Stomach (tissue), 4 donors: ENCODE results near the gene MYEOV.

ENCODE experiments used
- CTCF ChIP-seq, 7 experiments: fragments of 450-650 bp in 4 of 7; fragments of 200-600 bp in 3 of 7; sonication (generic) in 3 of 7; IDR thresholded peaks; one replicate each; pipeline ENCODE4 v1.5.1; 2016 to 2019; ENCODE audit warnings: antibody characterized with exemption in 7 of 7, control low read depth in 2 of 7, mild to moderate bottlenecking in 1 of 7
- POLR2A ChIP-seq, 4 donors: fragments of 450-650 bp; IDR thresholded peaks; one replicate each; pipeline ENCODE4 v1.6.1; 2016; ENCODE audit warnings: antibody characterized with exemption in 4 of 4, control low read depth in 2 of 4, mild to moderate bottlenecking in 1 of 4, moderate library complexity in 1 of 4

GRCh38 chr11:69326622-69327219 lies 32.8 kb downstream of the MYEOV start:
- TF ChIP-seq CTCF (IDR thresholded peaks at IDR 0.05) (no peak), POLR2A (IDR thresholded peaks at IDR 0.05) (no peak)
